Measurements from ENCODE around the gene WDR83.

GRCh38 chr19:12721656-12722565 lies 55.3 kb downstream of the WDR83 start:
- TF ChIP-seq CTCF (IDR thresholded peaks at IDR 0.05) (no peak), POLR2A (IDR thresholded peaks at IDR 0.05) (no peak)

Data from esophagus squamous epithelium (tissue), 4 donors.